H7 (cell line): Measurements from ENCODE around the gene TOR4A. TPM values are rescaled to one million over a fixed set of nuclear protein-coding genes. Genes with fewer than 3 reads are reported as not detected.
"Not testable (repeated sequence)": the region's sequence is repeated elsewhere in the genome, so short reads cannot be mapped to it uniquely, and the experiment has no call there.

ENCODE experiments used
- DNase-seq: peaks from one replicate; pipeline ENCODE4 v3.0.0; 2012
- H3K27me3 ChIP-seq: 2 replicates; pipeline ENCODE4 v1.6.0; 2011; ENCODE audit warnings: mild to moderate bottlenecking, low read length; ENCODE audit not compliant: control insufficient read depth, insufficient read depth
- H3K36me3 ChIP-seq: replicated peaks from 2 replicates; pipeline ENCODE4 v1.5.1; 2011; ENCODE audit warnings: low read length; ENCODE audit not compliant: control insufficient read depth, insufficient read depth
- H3K4me3 ChIP-seq: 2 replicates; pipeline ENCODE4 v1.5.1; 2011; ENCODE audit warnings: low read depth, mild to moderate bottlenecking, control low read depth, low read length, moderate library complexity; ENCODE audit not compliant: insufficient read depth
- total RNA-seq: library from RNA; depleted of rRNA; stranded (reverse); fragments of >200 nt; shearing (Covaris generic); gene quantifications from 2 replicates; pipeline ENCODE4 v1.2.3, GENCODE V29; 2014; rRNA removed

TOR4A gene
- total RNA-seq, 1 experiment from 2014 or later: 21.3 TPM

DNA sequence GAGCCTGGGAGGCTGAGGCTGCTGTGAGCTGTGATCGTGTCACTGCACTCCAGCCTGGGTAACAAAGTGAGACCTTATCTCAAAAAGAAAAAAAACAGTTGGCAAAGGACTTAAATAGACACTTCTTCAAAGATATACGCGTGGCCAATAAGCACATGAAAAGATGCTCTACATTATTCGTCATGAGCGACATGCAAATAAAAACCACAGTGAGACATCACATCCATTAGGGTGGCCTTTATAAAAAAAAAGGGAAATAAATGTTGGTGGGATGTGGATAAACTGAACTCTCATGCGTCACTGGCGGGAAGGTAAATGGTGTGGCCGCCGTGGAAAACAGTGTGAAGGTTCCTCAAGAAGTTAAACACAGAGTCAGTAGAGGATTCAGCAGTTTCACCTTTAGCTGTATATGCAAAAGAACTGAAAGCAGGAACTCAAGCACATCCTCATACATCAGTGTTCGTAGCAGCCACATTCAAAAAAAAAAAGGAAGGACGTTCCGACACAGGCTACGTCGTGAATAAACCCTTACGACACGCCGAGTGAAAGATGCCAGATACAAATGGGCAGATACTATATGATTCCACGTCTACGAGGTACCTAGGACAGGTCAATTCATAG lies 49.0 kb downstream of the TOR4A start:
- H3K4me3 ChIP-seq: no peak overlapping the region

DNA sequence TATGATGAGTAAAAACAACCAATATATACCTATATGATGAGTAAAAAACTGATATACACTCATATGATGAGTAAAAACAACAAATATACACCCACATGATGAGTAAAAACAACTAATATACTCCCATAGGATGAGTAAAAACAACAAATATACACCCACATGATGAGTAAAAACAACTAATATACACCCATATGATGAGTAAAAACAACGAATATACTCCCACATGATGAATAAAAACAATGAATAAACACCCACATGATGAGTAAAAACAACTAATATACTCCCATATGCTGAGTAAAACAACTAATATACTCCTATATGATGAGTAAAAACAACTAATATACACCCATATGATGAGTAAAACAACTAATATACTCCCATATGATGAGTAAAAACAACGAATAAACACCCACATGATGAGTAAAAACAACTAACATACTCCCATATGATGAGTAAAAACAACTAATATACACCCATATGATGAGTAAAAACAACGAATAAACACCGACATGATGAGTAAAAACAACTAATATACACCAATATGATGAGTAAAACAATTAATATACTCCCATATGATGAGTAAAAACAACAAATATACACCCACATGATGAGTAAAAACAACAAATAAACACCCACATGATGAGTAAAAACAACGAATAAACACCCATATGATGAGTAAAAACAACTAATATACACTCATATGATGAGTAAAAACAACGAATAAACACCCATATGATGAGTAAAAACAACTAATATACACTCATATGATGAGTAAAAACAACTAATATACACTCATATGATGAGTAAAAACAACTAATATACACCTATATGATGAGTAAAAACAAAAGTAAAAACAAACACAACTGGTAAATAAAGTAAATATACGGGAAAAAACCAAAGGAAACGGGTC lies 50.4 kb downstream of the TOR4A start:
- not testable (repeated sequence) for H3K4me3 ChIP-seq, DNase-seq, H3K36me3 ChIP-seq, H3K27me3 ChIP-seq

More for the DNA sequence above, 49.0 kb downstream of the TOR4A start:
- no peaks in the 10 kb centered on the region for H3K36me3 ChIP-seq
- DNase-seq: no peak
- H3K27me3 ChIP-seq: no peaks in the 10 kb centered on the region

DNA sequence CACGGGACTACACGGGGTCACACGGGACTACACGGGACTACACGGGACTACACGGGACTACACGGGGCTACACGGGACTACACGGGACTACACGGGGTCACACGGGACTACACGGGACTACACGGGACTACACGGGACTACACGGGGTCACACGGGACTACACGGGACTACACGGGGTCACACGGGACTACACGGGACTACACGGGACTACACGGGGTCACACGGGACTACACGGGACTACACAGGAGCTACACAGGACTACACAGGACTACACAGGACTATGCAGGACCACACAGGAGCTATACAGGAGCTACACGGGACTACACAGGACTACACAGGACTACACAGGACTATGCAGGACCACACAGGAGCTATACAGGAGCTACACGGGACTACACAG lies 52.1 kb downstream of the TOR4A start:
- not testable (repeated sequence) for H3K36me3 ChIP-seq, H3K27me3 ChIP-seq, DNase-seq, H3K4me3 ChIP-seq

DNA sequence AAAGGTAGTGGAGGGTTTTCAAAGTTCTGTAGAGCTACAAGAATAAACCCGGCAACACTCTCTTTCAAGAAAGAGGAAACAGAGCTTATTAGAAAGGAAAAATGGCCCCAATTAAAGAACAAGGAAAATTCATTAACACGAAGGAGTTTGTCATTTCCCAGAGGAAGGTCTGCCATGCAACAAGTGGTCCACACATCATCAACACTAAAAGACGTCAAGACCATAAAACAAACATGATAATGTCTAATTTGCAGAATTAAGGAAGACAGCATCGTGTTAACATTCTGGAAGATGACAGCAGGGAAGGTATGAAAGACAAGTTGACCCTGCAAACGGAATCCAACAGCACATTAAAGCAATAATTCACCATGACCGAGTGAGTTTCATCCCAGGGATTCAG lies 53.2 kb downstream of the TOR4A start:
- Histone ChIP-seq H3K27me3 (no peaks in the 10 kb centered on the region), H3K36me3 (no peaks in the 10 kb centered on the region), H3K4me3 (no peak overlapping the region)
- DNase-seq: no peak

DNA sequence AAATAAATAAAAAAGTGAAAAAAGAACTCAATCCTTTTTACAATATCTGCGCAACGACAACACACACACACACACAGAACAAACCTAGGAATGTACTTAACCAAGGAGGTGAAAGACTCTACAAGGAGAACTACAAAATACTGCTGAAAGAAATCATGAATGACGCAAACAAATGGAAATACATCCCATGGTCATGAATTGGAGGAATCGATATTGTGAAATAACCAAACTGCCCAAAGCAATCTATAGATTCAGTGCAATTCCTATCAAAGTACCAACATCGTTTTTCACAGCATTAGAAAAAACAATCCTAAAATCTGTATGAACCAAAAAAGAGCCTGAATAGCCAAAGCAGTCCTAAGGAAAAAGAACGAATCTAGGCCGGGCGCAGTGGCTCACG lies 54.4 kb downstream of the TOR4A start:
- no peaks in the 10 kb centered on the region for H3K27me3 ChIP-seq
- H3K4me3 ChIP-seq: no peak overlapping the region
- no peak for DNase-seq
- no peaks in the 10 kb centered on the region for H3K36me3 ChIP-seq

Other genes with a start within 250 kb of the TOR4A start
- 6.8 and 10.4 TPM in 2 replicates for gene ABCA2, start 249.5 kb upstream of the TOR4A start, total RNA-seq
- not detected in 2 replicates for gene FUT7, start 245.6 kb upstream of the TOR4A start, total RNA-seq
- 10.1 and 25.1 TPM in 2 replicates for gene NPDC1, start 231.5 kb upstream of the TOR4A start, total RNA-seq
- gene ENTPD2, start 223.7 kb upstream of the TOR4A start, total RNA-seq: not detected in 2 replicates
- 59.7 and 59.9 TPM in 2 replicates for gene SAPCD2, start 207.2 kb upstream of the TOR4A start, total RNA-seq
- gene UAP1L1, start 200.2 kb upstream of the TOR4A start, total RNA-seq: 9.0 and 14.9 TPM in 2 replicates
- 70.5 and 70.9 TPM in 2 replicates for gene MAN1B1, start 190.7 kb upstream of the TOR4A start, total RNA-seq
- 15.8 and 18.2 TPM in 2 replicates for gene DPP7, start 163.0 kb upstream of the TOR4A start, total RNA-seq
- 0.33 and 0.52 TPM in 2 replicates for gene GRIN1, start 138.6 kb upstream of the TOR4A start, total RNA-seq
- 0.59 and 0.67 TPM in 2 replicates for gene LRRC26, start 107.7 kb upstream of the TOR4A start, total RNA-seq
- not detected in 2 replicates for gene TMEM210, start 105.7 kb upstream of the TOR4A start, total RNA-seq
- gene ANAPC2, start 89.2 kb upstream of the TOR4A start, total RNA-seq: 26.2 and 37.0 TPM in 2 replicates
- gene SSNA1, start 89.0 kb upstream of the TOR4A start, total RNA-seq: 109 and 143 TPM in 2 replicates
- gene TPRN, start 77.0 kb upstream of the TOR4A start, total RNA-seq: 19.3 and 23.3 TPM in 2 replicates
- gene TMEM203, start 72.1 kb upstream of the TOR4A start, total RNA-seq: 59.1 and 62.3 TPM in 2 replicates
- 22.2 and 22.7 TPM in 2 replicates for gene NDOR1, start 72.0 kb upstream of the TOR4A start, total RNA-seq
- 1.0 TPM in 2 replicates for gene RNF208, start 55.5 kb upstream of the TOR4A start, total RNA-seq
- 0.83 and 2.9 TPM in 2 replicates for gene CYSRT1, start 52.6 kb upstream of the TOR4A start, total RNA-seq
- not detected in 2 replicates for gene RNF224, start 50.2 kb upstream of the TOR4A start, total RNA-seq
- gene SLC34A3, start 46.8 kb upstream of the TOR4A start, total RNA-seq: 0.03 TPM in 1 of 2 replicates, not detected in the other
- gene TUBB4B, start 36.4 kb upstream of the TOR4A start, total RNA-seq: 238 and 257 TPM in 2 replicates
- not detected in 2 replicates for gene STPG3, start 26.4 kb upstream of the TOR4A start, total RNA-seq
- 112 and 121 TPM in 2 replicates for gene NELFB, start 22.4 kb upstream of the TOR4A start, total RNA-seq
- gene NRARP, start 24.5 kb downstream of the TOR4A start, total RNA-seq: 27.7 and 34.8 TPM in 2 replicates
- gene EXD3, start 145.4 kb downstream of the TOR4A start, total RNA-seq: 7.0 and 15.7 TPM in 2 replicates
- gene NOXA1, start 145.7 kb downstream of the TOR4A start, total RNA-seq: 0.78 and 1.0 TPM in 2 replicates
- 0.55 and 0.76 TPM in 2 replicates for gene ENTPD8, start 163.6 kb downstream of the TOR4A start, total RNA-seq
- gene NSMF, start 181.6 kb downstream of the TOR4A start, total RNA-seq: 37.9 and 39.0 TPM in 2 replicates